NOMO-1 treated with dmso at 0.1 percent for 144 hours (cell line): ENCODE results near the gene TECTB.

ENCODE experiments used
- DNase-seq: peaks from one replicate; lab custom pipeline; 2025; ENCODE audit not compliant: unreplicated experiment; lab: John Stamatoyannopoulos, UW

TECTB gene

GRCh38 chr10:112271982-112272381, 11.2 kb upstream of the TECTB start:
- peak; percentile 36 for DNase-seq

DNA sequence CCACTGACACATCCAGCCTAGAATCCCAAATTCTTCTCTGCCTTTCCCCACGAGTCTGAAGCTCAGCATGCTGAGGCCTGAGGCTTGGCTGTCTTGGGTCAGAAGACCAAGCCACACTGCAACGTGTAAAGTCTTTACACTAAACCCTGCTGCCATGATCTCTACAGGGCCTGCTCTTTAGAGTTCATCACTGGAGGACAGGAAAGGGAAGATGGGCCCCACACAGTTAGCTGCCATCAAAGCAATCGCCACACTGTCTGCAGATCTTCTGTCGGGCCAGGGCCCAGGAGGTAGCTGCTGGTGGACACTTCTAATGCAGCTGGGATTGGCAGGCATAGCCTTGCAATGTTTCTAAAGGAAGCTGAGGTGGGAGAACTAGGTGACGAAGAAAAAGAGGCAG, 8.4 kb upstream of the TECTB start:
- no peak for DNase-seq

GRCh38 chr10:112275512-112276245, 7.5 kb upstream of the TECTB start:
- peak; percentile 86 for DNase-seq

DNA sequence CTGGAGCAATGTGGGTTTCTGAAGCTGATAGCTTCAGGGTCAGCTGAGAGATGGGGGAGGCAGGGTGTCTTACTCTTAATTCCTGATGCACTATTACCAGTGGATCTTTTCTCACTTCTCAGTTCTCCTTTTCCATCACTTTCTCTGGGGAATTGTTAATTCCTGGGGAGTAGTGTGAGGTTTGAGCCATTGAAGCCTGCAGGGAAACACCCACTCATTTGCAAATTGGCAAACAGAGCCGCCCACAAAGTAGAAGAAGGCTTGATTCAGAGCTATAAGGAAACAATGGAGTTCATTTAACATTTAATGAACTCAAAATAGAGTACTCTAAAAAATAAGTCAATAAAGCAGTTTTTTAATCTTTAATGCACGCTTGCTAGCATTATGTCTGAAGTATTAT, 4.3 kb upstream of the TECTB start:
- no peak for DNase-seq

DNA sequence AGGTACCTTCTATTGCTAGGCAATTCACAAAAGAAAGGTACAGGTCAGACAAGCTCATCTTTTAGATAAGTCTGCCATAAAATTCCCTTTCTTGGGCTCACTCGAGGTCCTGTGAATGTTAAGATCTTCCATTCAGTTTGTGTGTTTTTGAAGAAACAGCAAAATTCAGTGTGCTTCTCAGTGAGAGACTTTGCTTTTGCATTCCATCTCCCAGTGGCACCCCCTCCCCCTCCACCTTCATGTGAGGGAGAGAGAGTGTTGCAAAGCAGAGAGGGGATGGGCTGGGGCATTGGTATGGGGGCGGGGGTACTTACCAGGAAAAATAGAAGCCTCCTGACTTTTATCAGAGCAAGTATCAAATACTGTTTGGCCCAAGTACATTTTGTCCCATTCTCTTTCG, 3.8 kb upstream of the TECTB start:
- no peak for DNase-seq

DNA sequence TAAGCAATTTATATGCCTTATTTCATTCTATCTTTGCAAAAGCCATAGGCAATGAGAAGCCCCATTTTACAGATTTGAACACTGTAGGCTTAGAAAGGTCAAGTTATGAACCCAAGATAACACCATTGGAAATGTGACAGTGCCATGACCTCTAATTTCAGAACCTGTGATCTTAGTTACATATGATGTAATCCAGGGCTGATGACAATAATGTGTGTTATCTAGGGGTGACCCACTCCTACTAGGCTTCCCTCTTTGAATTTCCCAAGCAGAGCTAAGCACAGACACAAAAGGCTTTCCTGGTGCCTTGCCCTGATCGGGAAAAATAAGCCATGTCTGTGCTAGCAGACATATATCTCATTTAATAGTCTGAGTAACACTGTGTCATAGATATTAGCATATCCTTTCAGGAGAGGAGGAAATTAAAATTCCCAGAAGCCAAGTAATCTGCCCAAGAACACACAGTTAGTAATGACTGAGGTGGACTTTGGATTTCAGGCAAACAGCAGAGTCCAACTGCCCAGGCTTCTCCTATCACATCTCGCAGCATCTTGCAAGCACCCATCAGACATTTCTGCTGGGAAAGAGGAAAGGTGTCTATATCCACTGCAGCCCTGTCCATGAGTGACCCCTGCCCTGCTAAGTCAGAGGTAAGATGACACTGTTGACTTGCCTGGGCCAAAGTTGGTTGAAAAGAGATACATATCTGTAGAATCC, 2.8 kb upstream of the TECTB start:
- no peak for DNase-seq

DNA sequence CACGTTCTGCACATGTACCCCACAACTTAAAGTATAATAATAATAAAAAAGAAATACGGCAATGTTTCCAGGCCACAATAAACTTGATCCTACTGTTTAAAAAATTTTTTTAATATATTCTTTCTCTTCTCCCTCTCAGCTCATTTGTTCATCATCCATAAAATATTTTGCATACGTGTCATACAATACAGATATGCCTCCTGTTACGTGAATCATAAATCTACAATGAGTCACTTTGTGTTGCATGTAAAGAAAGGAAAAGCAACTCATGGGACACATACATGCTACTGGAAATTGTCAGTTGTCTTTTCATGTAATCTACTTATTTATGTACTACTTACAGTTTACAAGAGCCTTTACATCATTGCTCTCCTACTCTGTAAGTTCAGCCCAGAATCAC, 1.1 kb upstream of the TECTB start:
- no peak for DNase-seq

- no peak for DNase-seq
These were observed 3.9 kb downstream of the TECTB start for GRCh38 chr10:112286837-112287818.

- no peak for DNase-seq
These were observed 4.6 kb downstream of the TECTB start for GRCh38 chr10:112287844-112288243.

GRCh38 chr10:112288486-112288885, 5.3 kb downstream of the TECTB start:
- DNase-seq: no peak

GRCh38 chr10:112289373-112290053, 6.3 kb downstream of the TECTB start:
- no peak for DNase-seq

DNA sequence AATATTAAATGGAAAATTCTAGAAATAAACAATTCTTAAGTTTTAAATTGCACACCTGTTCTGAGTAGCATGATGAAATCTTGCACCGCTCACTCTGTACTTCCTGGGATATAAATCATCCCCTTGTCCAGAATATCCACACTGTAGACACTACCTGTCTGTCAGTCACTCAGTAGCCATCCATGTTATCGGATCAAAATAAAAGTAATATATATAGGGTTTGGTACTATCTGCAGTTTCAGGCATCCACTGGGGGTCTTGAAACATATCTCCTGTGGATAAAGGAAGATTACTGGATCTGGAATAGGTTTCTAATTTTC, 6.8 kb downstream of the TECTB start:
- no peak for DNase-seq

GRCh38 chr10:112294169-112294568, 11.0 kb downstream of the TECTB start:
- no peak for DNase-seq

DNA sequence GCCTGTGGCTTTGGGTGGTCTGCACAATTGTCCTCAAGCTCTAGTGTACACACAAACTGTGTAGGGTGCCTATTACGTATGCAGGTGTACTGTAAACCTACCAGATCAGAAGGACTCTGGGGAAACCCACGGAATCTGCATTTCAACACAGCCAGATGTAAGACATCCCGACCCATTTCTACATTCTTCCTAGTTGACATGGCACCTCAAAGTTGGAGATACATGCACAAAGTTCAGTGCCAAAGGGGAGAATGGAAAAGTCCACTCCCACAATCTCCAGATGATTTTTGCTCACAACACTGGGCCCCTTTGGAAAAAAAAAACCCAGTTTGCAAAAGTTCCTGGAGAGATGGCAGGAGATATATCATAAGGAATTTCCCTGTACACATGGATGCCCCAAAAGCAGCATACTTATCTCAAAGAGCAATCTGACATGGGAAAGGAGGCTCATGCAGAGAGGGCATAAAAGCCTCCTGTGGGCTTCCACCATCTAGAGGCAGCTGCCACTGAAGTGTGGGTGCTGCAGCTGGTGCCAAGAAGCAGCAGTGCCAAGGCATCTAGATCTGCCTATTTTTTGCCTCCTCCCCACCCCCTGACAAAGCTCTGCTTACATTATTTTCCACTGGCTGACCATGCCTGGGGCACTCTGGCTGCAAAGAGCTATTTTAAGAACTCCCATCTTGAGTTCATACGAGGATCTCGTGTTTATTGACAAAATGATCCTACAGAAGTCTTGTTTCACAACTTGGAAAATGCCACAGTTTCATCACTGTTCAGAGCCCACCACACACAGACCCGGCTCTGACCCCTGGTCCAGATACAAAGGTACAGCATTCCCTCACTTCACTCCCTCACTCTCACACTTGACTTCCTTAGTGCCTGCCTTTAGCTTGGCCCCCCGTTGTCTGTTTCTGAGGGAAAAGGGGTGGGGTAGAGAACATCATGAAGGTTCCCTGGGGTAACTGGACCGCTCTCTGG, 12.9 kb downstream of the TECTB start:
- no peak for DNase-seq

DNA sequence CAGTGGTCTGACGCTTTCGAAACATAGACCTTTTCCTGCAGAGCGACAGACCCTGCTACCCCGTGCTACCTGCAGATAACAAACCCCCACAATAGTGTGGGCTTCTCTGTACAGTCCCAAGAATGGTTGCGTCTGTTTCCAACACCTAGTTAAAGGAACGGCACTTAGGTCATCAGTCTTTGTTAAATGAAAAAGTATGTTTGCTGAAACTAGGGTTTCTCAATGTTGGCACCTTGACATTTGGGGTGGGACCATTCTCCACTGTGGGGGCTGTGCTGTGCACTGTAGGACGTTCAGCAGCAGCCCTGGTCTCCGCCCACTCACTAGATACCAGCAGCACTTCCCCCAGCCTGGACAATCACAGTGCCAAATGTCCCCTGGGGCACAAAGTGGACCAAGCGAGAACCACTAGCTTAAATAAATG, 13.7 kb downstream of the TECTB start:
- no peak for DNase-seq

DNA sequence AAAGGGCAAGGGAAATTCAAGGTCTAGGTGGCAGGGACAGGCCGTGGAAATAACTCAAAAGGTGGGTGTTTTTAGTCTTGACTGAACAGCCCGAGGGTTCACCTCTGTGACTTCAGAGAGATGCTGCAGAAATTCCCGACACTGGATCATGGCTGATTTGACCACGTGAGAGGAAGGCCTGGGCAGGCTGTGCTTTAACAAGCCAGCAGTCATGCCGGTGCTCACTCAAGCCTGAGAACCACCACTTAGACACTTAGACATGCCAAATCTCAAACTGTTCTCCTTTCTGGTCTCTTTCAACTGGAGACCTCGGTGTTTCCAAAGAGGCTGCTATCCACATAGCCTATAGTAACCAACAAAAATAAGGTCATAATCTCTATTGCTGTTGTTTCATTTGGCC, 15.4 kb downstream of the TECTB start:
- DNase-seq: no peak

GRCh38 chr10:112299456-112299855, 16.3 kb downstream of the TECTB start:
- no peak for DNase-seq

GRCh38 chr10:112302335-112302734, 19.1 kb downstream of the TECTB start:
- no peak for DNase-seq

DNA sequence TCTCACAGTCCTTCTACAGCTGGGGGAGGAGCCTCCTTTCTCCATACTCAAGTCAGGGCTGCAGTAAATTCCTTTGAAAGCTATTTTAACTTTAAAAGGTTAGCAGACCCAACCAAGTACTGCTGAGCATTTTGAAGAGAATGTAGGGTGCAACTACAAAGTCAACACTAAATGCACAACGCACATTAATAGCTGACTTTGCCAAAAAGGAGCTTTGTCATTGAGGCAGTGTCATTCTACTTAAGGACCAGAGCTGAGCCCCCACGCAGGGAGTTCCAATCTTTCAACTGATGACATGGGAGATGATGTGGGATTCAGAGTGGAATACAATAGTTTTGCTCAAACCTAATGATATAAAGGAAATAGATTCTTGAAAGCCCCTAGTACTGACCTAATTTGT, 20.3 kb downstream of the TECTB start:
- no peak for DNase-seq

DNA sequence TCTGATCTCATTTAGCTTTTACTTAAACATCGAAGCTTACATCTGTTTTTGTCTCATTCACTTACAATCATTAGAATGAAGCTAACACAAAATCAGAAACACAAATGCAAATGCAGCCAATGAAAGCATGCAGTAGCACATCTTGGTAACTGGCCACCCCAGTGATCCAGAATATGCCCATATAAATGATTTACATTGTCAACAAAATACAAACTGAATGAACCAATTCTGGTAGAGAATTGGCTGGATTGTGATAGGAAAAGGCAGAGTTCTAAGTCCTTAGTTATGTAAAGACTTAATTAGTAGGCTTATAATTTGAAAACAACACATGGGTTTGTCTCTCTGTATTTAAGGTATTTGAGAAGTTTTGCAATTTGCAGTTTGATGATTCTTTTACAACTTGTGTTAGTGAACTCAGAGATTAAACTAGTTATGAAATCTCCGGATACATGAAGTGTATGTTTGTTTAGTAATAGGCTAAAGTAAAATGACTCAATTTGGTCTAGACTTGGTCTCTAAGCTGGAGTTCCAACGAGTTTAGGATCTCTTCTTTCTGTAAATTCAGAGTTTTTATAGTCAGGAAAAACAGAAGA, 21.2 kb downstream of the TECTB start:
- no peak for DNase-seq
